Stimulated activated naive CD8-positive, alpha-beta T cell treated with anti-CD3 and anti-CD28 coated beads, Interleukin-15, amount 100 ng/mL, for 72 hours (primary cell): ENCODE results near the gene TTC23.
"Not testable (repeated sequence)": the region's sequence is repeated elsewhere in the genome, so short reads cannot be mapped to it uniquely, and the experiment has no call there.

Experiments used
- ATAC-seq: fragments of 150-1000 bp; cut with Tn5 transposase; 2 replicates; pipeline ENCODE4 v1.10.0; 2021; ENCODE audit warnings: mild to moderate bottlenecking, moderate library complexity
- DNase-seq, 2 donors: peaks; one replicate each; pipeline ENCODE4 v3.0.0; 2021 to 2022
- H3K27ac Mint-ChIP-seq, 2 donors: one replicate each; pipeline ENCODE4 v1.8.0; 2022; ENCODE audit warnings: mild to moderate bottlenecking in 2 of 2, mixed read lengths in 2 of 2, moderate library complexity in 2 of 2
- H3K27me3 Mint-ChIP-seq: one replicate; pipeline ENCODE4 v1.8.0; 2022; ENCODE audit warnings: mixed read lengths
- H3K4me1 Mint-ChIP-seq: one replicate; pipeline ENCODE4 v1.8.0; 2022; ENCODE audit warnings: mild to moderate bottlenecking, mixed read lengths
- H3K4me3 Mint-ChIP-seq, 2 donors: one replicate each; pipeline ENCODE4 v1.8.0; 2022; ENCODE audit warnings: mild to moderate bottlenecking in 2 of 2, mixed read lengths in 2 of 2, moderate library complexity in 1 of 2
- H3K9me3 Mint-ChIP-seq, 2 donors: one replicate each; pipeline ENCODE4 v1.8.0; 2022; ENCODE audit warnings: mixed read lengths in 2 of 2

The TTC23 gene

GRCh38 chr15:99118258-99118632 lies 131.1 kb downstream of the TTC23 start:
- no peak for DNase-seq
- H3K4me3 Mint-ChIP-seq: no peak overlapping the region
- ATAC-seq: no peak
- H3K9me3 Mint-ChIP-seq: no peaks in the 10 kb centered on the region
- no peaks in the 10 kb centered on the region for H3K4me1 Mint-ChIP-seq
- H3K27ac Mint-ChIP-seq: no peak overlapping the region
- H3K27me3 Mint-ChIP-seq: no peaks in the 10 kb centered on the region

GRCh38 chr15:99117563-99118257 lies 131.7 kb downstream of the TTC23 start:
- DNase-seq (no peak), ATAC-seq (no peak)
- no peaks in the 10 kb centered on the region for H3K27me3 Mint-ChIP-seq
- no peaks in the 10 kb centered on the region for H3K9me3 Mint-ChIP-seq
- no peaks in the 10 kb centered on the region for H3K4me1 Mint-ChIP-seq
- H3K27ac Mint-ChIP-seq: no peak overlapping the region
- no peak overlapping the region for H3K4me3 Mint-ChIP-seq

GRCh38 chr15:99117111-99117510 lies 132.3 kb downstream of the TTC23 start:
- no peak overlapping the region for H3K27ac Mint-ChIP-seq
- DNase-seq: no peak
- no peak for ATAC-seq
- no peaks in the 10 kb centered on the region for H3K9me3 Mint-ChIP-seq
- H3K4me3 Mint-ChIP-seq: no peak overlapping the region
- no peaks in the 10 kb centered on the region for H3K27me3 Mint-ChIP-seq
- no peaks in the 10 kb centered on the region for H3K4me1 Mint-ChIP-seq

GRCh38 chr15:99115300-99116215 lies 133.8 kb downstream of the TTC23 start:
- Mint-ChIP-seq H3K27me3 (no peaks in the 10 kb centered on the region), H3K9me3 (no peaks in the 10 kb centered on the region), H3K27ac (peak overlapping the region in 1 of 2 donors; percentile 65), H3K4me1 (peaks cover 7% of the 10 kb centered on the region), H3K4me3 (no peak overlapping the region)
- DNase-seq: no peak
- no peak for ATAC-seq

GRCh38 chr15:99114511-99115299 lies 134.7 kb downstream of the TTC23 start:
- DNase-seq (no peak), ATAC-seq (no peak)
- Mint-ChIP-seq H3K9me3 (no peaks in the 10 kb centered on the region), H3K4me1 (peaks cover 7% of the 10 kb centered on the region), H3K27me3 (no peaks in the 10 kb centered on the region), H3K27ac (peak overlapping the region in 1 of 2 donors; percentile 65), H3K4me3 (no peak overlapping the region)

- Mint-ChIP-seq H3K9me3 (no peaks in the 10 kb centered on the region), H3K4me1 (peaks cover 7% of the 10 kb centered on the region), H3K4me3 (no peak overlapping the region), H3K27ac (no peak overlapping the region), H3K27me3 (peaks cover 5% of the 10 kb centered on the region)
- no peak for ATAC-seq
- DNase-seq: no peak
Observed at GRCh38 chr15:99113547-99114271, 135.7 kb downstream of the TTC23 start.

GRCh38 chr15:99111641-99112040 lies 137.7 kb downstream of the TTC23 start:
- peaks cover 15% of the 10 kb centered on the region for H3K27me3 Mint-ChIP-seq
- H3K9me3 Mint-ChIP-seq, DNase-seq, ATAC-seq, H3K4me3 Mint-ChIP-seq, H3K27ac Mint-ChIP-seq: not testable (repeated sequence)
- H3K4me1 Mint-ChIP-seq: peaks cover 18% of the 10 kb centered on the region

GRCh38 chr15:99110581-99111320 lies 138.6 kb downstream of the TTC23 start:
- Mint-ChIP-seq H3K27me3 (peaks cover 24% of the 10 kb centered on the region), H3K9me3 (no peaks in the 10 kb centered on the region), H3K27ac (no peak overlapping the region), H3K4me3 (no peak overlapping the region), H3K4me1 (peaks cover 24% of the 10 kb centered on the region)
- DNase-seq (no peak), ATAC-seq (no peak)

- ATAC-seq (no peak), DNase-seq (no peak)
- H3K4me1 Mint-ChIP-seq: peaks cover 25% of the 10 kb centered on the region
- no peak overlapping the region for H3K27ac Mint-ChIP-seq
- peaks cover 30% of the 10 kb centered on the region for H3K27me3 Mint-ChIP-seq
- H3K9me3 Mint-ChIP-seq: no peaks in the 10 kb centered on the region
- H3K4me3 Mint-ChIP-seq: no peak overlapping the region
Observed at GRCh38 chr15:99110093-99110492, 139.3 kb downstream of the TTC23 start.

- no peak for DNase-seq
- no peaks in the 10 kb centered on the region for H3K9me3 Mint-ChIP-seq
- H3K27ac Mint-ChIP-seq: no peak overlapping the region
- H3K4me1 Mint-ChIP-seq: peaks cover 30% of the 10 kb centered on the region
- no peak for ATAC-seq
- no peak overlapping the region for H3K4me3 Mint-ChIP-seq
- H3K27me3 Mint-ChIP-seq: peaks cover 35% of the 10 kb centered on the region
Observed at GRCh38 chr15:99109555-99110021, 139.8 kb downstream of the TTC23 start.

GRCh38 chr15:99108993-99109392 lies 140.4 kb downstream of the TTC23 start:
- Mint-ChIP-seq H3K27ac (no peak overlapping the region), H3K4me1 (peaks cover 30% of the 10 kb centered on the region), H3K27me3 (peaks cover 36% of the 10 kb centered on the region), H3K4me3 (no peak overlapping the region), H3K9me3 (no peaks in the 10 kb centered on the region)
- no peak for ATAC-seq
- no peak for DNase-seq

- Mint-ChIP-seq H3K27ac (peak overlapping the region in 1 of 2 donors; percentile 42), H3K4me1 (peaks cover 30% of the 10 kb centered on the region), H3K4me3 (peak overlapping the region; percentile 67 to 68), H3K27me3 (peaks cover 60% of the 10 kb centered on the region), H3K9me3 (no peaks in the 10 kb centered on the region)
- ATAC-seq: peak; percentile 41
- peak in 1 of 2 donors; percentile 24 for DNase-seq
Observed at GRCh38 chr15:99106417-99107220, 142.8 kb downstream of the TTC23 start.

GRCh38 chr15:99105514-99106341 lies 143.7 kb downstream of the TTC23 start:
- Mint-ChIP-seq H3K4me1 (peaks cover 26% of the 10 kb centered on the region), H3K9me3 (no peaks in the 10 kb centered on the region), H3K4me3 (peak overlapping the region; percentile 69 to 83), H3K27ac (peak overlapping the region in 1 of 2 donors; percentile 42), H3K27me3 (peaks cover 65% of the 10 kb centered on the region)
- DNase-seq (peak; percentile 54 to 60), ATAC-seq (peak; percentile 74)
